Vagina (tissue), 2 donors: ENCODE measurements around the gene FBXL5. TPM values are rescaled to one million over a fixed set of nuclear protein-coding genes. Genes with fewer than 3 reads are reported as not detected.

Experiments
- DNase-seq, 2 donors: peaks; one replicate each; pipeline ENCODE4 v3.0.0-alpha.2; 2017; ENCODE audit errors: extremely low spot score in 2 of 2
- H3K27ac ChIP-seq: fragments of 200-600 bp; sonication (generic); one replicate; pipeline ENCODE4 v1.5.1; 2019
- H3K27me3 ChIP-seq: fragments of 200-600 bp; sonication (generic); one replicate; pipeline ENCODE4 v1.5.1; 2019
- H3K36me3 ChIP-seq, 2 donors: fragments of 200-600 bp; sonication (generic); one replicate each; pipeline ENCODE4 v1.5.1; 2017 to 2019
- H3K4me1 ChIP-seq: fragments of 200-600 bp; sonication (generic); one replicate; pipeline ENCODE4 v1.5.1; 2019
- H3K4me3 ChIP-seq, 2 donors: fragments of 200-600 bp; sonication (generic); 1 replicate in 1 of 2; 2 replicates in 1 of 2; pipeline ENCODE4 v1.5.1; 2016 to 2019
- H3K9me3 ChIP-seq: fragments of 200-600 bp; sonication (generic); one replicate; pipeline ENCODE4 v1.5.1; 2019
- CTCF ChIP-seq, 3 experiments: fragments of 450-650 bp in 2 of 3; fragments of 200-600 bp in 1 of 3; sonication (generic) in 1 of 3; IDR thresholded peaks; one replicate each; pipeline ENCODE4 v1.5.1; 2017 to 2019; ENCODE audit warnings: antibody characterized with exemption in 3 of 3, mild to moderate bottlenecking in 2 of 3, moderate library complexity in 2 of 3
- POLR2A ChIP-seq, 2 donors: fragments of 450-650 bp; IDR thresholded peaks; one replicate each; pipeline ENCODE4 v1.6.1; 2017; ENCODE audit warnings: antibody characterized with exemption in 2 of 2, mild to moderate bottlenecking in 2 of 2, moderate library complexity in 2 of 2
- POLR2AphosphoS5 ChIP-seq, 2 donors: sonication (generic); formaldehyde crosslinking; IDR thresholded peaks; one replicate each; pipeline ENCODE4 v1.9.0; 2017; ENCODE audit warnings: antibody characterized with exemption in 2 of 2, mild to moderate bottlenecking in 2 of 2, low read depth in 1 of 2; ENCODE audit not compliant: insufficient read depth in 1 of 2
- intact Hi-C: fragments of 100-400 bp; cut with DNase I; formaldehyde crosslinking; loops from one replicate; pipeline ENCODE4 v1.15.1; 2023
- total RNA-seq: library from RNA; depleted of rRNA; stranded (reverse); fragments of >200 nt; gene quantifications from one replicate; pipeline ENCODE4 v1.2.3, GENCODE V29; 2016

Gene FBXL5
- total RNA-seq, 1 donor from 2014 or later = 103 TPM

DNA sequence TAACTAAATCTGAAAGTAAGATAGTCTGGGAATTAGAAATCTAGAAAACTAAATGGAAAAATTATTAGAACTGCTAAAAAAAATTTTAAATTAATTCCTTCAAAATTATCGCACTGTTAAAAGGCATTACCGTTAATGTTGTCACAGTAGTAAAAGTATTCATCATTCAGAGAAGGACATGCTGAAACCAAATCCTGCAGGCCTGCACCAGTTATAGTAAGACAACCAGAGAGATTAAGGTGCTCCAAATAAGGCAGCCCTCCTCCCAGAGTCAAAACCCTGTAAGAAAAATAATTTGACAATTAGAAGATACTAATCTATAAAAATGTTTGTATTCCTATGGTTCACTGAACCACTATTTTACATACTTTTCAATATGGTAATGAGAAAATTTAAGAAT, 43.0 kb downstream of the FBXL5 start:
- TF ChIP-seq POLR2A (IDR thresholded peaks at IDR 0.05) = no peak
- no peak for TF ChIP-seq POLR2AphosphoS5 (IDR thresholded peaks at IDR 0.05; ENCODE audit: insufficient read depth in 1 of 2, low read depth in 1 of 2)
- no peak for TF ChIP-seq CTCF (IDR thresholded peaks at IDR 0.05)
- Histone ChIP-seq H3K27me3 (no peaks in the 10 kb centered on the region), H3K9me3 (no peaks in the 10 kb centered on the region), H3K27ac (no peak overlapping the region), H3K36me3 (peaks cover 0 to 16% of the 10 kb centered on the region in 2 donors), H3K4me1 (peaks cover 13% of the 10 kb centered on the region), H3K4me3 (no peak overlapping the region)
- intact Hi-C loops = no loop called here
- DNase-seq = no peak

DNA sequence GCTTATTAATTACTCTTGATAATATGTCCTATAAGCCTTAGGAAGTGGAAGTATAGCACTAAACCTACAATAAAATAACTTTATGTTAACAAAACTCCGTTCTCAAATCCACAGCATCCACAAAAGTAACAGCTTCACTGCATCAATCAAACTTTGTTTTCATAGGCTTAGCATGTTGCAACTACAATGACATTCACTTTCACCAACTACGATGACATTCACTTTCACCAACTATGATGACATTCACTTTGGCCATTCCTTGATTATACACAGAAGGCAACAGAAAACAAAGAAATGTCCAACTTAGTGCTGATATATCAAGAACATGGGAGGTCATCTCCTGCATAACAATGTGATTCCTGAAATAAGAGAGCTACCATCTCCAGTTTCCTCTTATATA, 44.3 kb downstream of the FBXL5 start:
- no peak for DNase-seq
- H3K36me3 ChIP-seq = peaks cover 0 to 14% of the 10 kb centered on the region in 2 donors
- H3K27me3 ChIP-seq = no peaks in the 10 kb centered on the region
- H3K27ac ChIP-seq = no peak overlapping the region
- peaks cover 13% of the 10 kb centered on the region for H3K4me1 ChIP-seq
- TF ChIP-seq CTCF (IDR thresholded peaks at IDR 0.05) (no peak), POLR2A (IDR thresholded peaks at IDR 0.05) (no peak), POLR2AphosphoS5 (IDR thresholded peaks at IDR 0.05; ENCODE audit: insufficient read depth in 1 of 2, low read depth in 1 of 2) (no peak)
- no peaks in the 10 kb centered on the region for H3K9me3 ChIP-seq
- intact Hi-C loops = no loop called here
- no peak overlapping the region for H3K4me3 ChIP-seq

DNA sequence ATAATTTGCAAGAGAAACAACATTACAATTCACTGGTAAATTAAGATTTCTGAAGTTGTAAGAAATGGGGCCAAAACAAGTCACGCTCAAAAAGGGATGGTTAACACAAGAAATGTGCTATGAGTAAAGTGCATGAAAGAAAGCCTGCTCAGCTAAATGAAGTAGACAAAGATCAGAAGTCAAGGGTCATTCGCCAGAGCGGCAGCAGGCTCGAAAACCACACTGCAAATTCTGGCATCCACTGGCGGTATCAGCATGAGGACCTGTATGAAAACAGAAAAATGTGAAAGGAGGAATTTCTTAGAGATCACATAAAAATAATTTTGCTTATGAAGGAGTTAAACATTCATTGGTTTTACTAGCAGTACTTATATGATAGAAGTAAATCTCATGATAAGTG, 49.6 kb downstream of the FBXL5 start:
- H3K36me3 ChIP-seq = peaks cover 0 to 36% of the 10 kb centered on the region in 2 donors
- TF ChIP-seq POLR2AphosphoS5 (IDR thresholded peaks at IDR 0.05; ENCODE audit: insufficient read depth in 1 of 2, low read depth in 1 of 2) (no peak), CTCF (IDR thresholded peaks at IDR 0.05) (no peak)
- H3K4me3 ChIP-seq = no peak overlapping the region
- H3K4me1 ChIP-seq = no peaks in the 10 kb centered on the region
- H3K9me3 ChIP-seq = no peaks in the 10 kb centered on the region
- intact Hi-C loops = no loop called here
- DNase-seq = no peak
- no peaks in the 10 kb centered on the region for H3K27me3 ChIP-seq
- H3K27ac ChIP-seq = no peak overlapping the region

- DNase-seq = no peak
- Histone ChIP-seq H3K9me3 (no peaks in the 10 kb centered on the region), H3K27ac (no peak overlapping the region), H3K27me3 (no peaks in the 10 kb centered on the region), H3K4me1 (no peaks in the 10 kb centered on the region), H3K4me3 (no peak overlapping the region), H3K36me3 (peaks cover 0 to 36% of the 10 kb centered on the region in 2 donors)
- TF ChIP-seq POLR2AphosphoS5 (IDR thresholded peaks at IDR 0.05; ENCODE audit: insufficient read depth in 1 of 2, low read depth in 1 of 2) (no peak), CTCF (IDR thresholded peaks at IDR 0.05) (no peak), POLR2A (IDR thresholded peaks at IDR 0.05) (no peak)
- intact Hi-C loops = no loop called here
These were observed 53.3 kb downstream of the FBXL5 start for GRCh38 chr4:15601862-15602261.

- Histone ChIP-seq H3K4me3 (no peak overlapping the region), H3K27me3 (no peaks in the 10 kb centered on the region), H3K36me3 (peaks cover 0 to 30% of the 10 kb centered on the region in 2 donors), H3K4me1 (no peaks in the 10 kb centered on the region), H3K27ac (no peak overlapping the region), H3K9me3 (no peaks in the 10 kb centered on the region)
- TF ChIP-seq POLR2AphosphoS5 (IDR thresholded peaks at IDR 0.05; ENCODE audit: insufficient read depth in 1 of 2, low read depth in 1 of 2) (no peak), POLR2A (IDR thresholded peaks at IDR 0.05) (no peak), CTCF (IDR thresholded peaks at IDR 0.05) (no peak)
- intact Hi-C loops = no loop called here
- no peak for DNase-seq
These were observed 55.0 kb downstream of the FBXL5 start for GRCh38 chr4:15600176-15600575.
